GM12875 (cell line): Measurements from ENCODE around the gene TRAIP.
A peak's percentile ranks its signal among the peaks of the same experiment; 100 is the strongest.

Source experiments
- H3K4me3 ChIP-seq: one replicate; pipeline ENCODE4 v1.5.1; 2011; ENCODE audit warnings: low read depth, low read length, control low read depth
- TF ChIP-seq, protein P1 (sequence below): IDR thresholded peaks from 2 replicates; pipeline ENCODE4 v1.5.1; 2011; ENCODE audit warnings: low read depth, mild to moderate bottlenecking, control low read depth, inconsistent platforms, low read length, moderate library complexity, borderline replicate concordance; ENCODE audit not compliant: insufficient read depth

The TRAIP gene

DNA sequence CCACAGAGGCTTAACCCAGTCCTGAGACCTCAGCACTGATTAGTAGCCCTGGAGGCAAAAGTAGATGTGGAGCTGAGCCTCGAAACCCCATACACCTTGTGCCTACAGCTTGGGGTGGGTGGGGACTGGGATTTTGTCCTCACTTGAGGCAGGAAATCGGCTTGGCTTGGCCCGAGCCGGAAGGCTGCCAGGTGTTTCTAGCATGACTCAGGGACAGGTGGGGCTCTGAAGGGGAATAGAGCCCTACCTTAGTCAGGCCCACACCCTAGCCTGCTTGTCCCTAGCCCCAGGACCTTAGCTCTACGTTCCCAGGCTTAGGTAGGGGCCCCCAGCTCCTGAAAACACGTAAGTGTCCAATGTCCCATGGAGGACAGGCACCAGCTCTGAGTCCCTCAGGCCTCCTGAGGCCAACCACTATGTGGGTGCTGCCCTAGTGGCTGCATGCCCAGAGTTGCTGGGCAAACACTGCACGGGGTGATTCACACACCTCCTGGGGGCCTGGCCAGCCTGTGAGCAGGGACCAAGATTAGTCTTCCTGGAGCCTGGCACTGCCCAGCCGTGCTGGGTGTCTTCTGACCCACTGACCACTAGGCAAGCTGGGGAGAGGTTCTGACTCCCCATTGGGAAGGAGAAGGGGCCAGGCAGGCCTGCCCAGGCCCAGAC lies 44.3 kb upstream of the TRAIP start:
- no peak overlapping the region for H3K4me3 ChIP-seq
- TF ChIP-seq, protein P1, sequence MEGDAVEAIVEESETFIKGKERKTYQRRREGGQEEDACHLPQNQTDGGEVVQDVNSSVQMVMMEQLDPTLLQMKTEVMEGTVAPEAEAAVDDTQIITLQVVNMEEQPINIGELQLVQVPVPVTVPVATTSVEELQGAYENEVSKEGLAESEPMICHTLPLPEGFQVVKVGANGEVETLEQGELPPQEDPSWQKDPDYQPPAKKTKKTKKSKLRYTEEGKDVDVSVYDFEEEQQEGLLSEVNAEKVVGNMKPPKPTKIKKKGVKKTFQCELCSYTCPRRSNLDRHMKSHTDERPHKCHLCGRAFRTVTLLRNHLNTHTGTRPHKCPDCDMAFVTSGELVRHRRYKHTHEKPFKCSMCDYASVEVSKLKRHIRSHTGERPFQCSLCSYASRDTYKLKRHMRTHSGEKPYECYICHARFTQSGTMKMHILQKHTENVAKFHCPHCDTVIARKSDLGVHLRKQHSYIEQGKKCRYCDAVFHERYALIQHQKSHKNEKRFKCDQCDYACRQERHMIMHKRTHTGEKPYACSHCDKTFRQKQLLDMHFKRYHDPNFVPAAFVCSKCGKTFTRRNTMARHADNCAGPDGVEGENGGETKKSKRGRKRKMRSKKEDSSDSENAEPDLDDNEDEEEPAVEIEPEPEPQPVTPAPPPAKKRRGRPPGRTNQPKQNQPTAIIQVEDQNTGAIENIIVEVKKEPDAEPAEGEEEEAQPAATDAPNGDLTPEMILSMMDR, result no peak

DNA sequence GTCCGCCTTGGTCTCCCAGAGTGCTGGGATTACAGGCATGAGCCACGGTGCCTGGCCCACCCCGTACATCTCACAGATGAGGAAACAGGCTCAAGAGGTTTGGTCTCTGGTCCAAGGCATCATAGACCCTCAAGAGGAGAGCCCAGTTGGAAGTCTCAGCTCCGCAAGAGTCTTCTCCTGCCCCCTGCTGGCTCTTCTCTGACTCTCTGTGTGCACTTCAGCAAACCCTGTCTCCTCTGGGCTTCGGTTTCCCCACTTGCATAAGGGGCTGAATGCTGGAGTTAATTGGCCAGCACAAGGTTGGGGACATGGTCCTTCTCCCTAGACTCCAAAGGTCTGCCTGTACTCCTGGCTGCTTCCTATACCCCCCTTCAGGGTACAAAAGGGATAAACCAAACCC lies 43.5 kb upstream of the TRAIP start:
- TF ChIP-seq, protein P1, result peak; percentile 49; the same call in 1 of the 2 replicates
- no peak overlapping the region for H3K4me3 ChIP-seq

DNA sequence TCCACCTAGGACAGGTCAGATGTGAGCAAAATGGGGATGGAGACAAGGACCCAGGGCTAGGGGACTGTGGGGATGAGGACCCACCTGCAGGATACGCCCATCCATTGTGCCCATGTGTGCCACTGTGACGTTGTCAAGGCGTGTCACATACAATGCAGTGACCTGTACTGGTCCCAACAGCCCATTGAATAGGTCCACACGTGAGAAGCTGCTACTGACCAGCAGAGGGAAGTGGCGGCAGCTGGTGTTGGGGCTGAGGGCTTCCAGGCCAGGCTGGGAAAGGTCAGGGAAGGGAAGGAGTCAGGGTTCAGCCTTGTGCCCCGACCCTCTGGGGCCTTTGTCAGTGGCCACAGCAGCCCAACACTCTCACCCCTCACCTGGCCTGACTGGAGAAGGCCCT lies 42.6 kb upstream of the TRAIP start:
- no peak overlapping the region for H3K4me3 ChIP-seq
- TF ChIP-seq, protein P1, result no peak

DNA sequence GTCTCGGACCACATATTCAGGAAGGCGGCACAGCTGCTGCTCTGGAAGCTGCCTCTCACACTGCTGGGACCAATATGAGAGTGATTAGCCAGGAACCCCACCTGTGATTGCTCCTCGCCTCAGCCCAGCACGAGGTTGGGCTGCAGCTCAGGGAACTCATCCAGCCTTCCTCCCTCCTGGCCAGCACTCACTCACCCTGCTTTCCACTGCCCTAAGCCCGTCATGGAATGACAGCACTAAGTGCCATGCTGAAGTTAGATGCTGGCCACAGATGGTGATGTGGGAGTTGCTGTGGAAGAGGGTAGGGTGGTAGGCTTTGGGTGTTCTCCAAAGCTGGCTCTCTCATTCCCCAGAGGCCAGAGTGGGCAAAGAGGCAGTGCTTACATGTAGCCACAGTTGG lies 40.0 kb upstream of the TRAIP start:
- TF ChIP-seq, protein P1, result no peak
- H3K4me3 ChIP-seq, result no peak overlapping the region

DNA sequence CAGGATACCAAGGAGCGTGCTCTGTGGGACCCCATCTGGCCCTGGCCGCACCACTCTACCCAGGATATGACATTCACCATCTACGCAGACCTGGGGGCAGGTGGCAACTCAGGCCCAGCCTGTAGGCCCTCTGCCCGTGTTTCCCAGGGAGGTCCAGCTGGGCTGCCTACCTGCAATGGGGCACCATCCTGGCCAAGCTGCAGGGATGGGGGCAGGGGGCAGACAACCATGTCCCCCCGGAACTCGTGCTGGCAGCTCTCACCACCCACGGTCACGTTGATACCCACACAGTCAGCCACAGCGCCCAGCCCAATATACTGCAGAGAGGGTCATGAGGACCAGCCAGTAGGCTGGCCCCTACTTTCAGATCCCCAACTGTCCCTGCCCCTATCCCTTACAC lies 39.4 kb upstream of the TRAIP start:
- TF ChIP-seq, protein P1, result no peak
- no peak overlapping the region for H3K4me3 ChIP-seq

DNA sequence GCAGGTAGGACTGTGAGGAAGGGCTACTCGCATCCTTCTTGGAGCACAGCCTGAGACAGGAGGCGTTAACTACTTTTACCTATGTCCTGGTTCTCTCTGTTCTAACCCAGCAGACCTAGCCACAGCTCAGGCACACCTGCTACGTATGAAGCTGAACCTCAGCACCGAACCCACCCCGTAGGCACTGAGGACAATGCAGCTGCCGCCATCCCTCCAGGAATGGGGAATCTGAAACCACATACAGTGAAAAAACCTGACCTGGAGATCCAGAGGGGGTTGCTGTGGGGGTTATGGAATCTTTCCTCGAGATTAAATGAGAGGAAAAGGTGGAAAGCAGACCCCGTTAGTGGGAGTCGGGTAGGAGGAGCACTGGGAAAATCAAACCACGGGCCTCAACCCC lies 32.9 kb upstream of the TRAIP start:
- no peak overlapping the region for H3K4me3 ChIP-seq
- TF ChIP-seq, protein P1, result no peak

DNA sequence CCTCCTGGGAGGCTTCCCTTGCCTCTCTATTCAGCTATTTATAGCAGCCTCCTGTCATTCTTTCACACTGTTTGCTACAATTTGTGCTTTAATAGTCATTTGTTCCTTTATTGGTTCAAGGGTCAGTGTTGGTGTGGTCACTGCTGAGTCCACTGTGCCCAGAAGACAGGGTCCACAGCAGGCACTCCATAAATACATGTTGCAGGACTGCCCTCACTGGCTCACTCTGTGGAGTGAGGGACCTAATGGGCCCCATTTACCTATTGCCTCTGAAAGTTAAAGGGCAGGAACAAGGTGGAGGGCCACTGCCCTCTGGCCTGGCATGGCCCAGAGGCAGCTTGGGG lies 30.5 kb upstream of the TRAIP start:
- no peak overlapping the region for H3K4me3 ChIP-seq
- TF ChIP-seq, protein P1, result no peak
